Suppressor macrophage (primary cell): ENCODE results near the gene AUP1.
"Not testable (repeated sequence)": the region's sequence is repeated elsewhere in the genome, so short reads cannot be mapped to it uniquely, and the experiment has no call there.

ENCODE experiments used
- DNase-seq, 4 experiments: peaks; one replicate each; pipeline ENCODE4 v3.0.0-alpha.2; 2020 to 2022
- total RNA-seq, 17 experiments: gene quantifications; one replicate each; lab custom pipeline; 2026; ENCODE audit warnings: mixed read lengths in 6 of 17, inconsistent platforms in 3 of 17; lab: John Stamatoyannopoulos, UW

Gene AUP1, protein sequence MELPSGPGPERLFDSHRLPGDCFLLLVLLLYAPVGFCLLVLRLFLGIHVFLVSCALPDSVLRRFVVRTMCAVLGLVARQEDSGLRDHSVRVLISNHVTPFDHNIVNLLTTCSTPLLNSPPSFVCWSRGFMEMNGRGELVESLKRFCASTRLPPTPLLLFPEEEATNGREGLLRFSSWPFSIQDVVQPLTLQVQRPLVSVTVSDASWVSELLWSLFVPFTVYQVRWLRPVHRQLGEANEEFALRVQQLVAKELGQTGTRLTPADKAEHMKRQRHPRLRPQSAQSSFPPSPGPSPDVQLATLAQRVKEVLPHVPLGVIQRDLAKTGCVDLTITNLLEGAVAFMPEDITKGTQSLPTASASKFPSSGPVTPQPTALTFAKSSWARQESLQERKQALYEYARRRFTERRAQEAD
- 81.5 to 172 (median 118) reads per million in 17 experiments for total RNA-seq

DNA sequence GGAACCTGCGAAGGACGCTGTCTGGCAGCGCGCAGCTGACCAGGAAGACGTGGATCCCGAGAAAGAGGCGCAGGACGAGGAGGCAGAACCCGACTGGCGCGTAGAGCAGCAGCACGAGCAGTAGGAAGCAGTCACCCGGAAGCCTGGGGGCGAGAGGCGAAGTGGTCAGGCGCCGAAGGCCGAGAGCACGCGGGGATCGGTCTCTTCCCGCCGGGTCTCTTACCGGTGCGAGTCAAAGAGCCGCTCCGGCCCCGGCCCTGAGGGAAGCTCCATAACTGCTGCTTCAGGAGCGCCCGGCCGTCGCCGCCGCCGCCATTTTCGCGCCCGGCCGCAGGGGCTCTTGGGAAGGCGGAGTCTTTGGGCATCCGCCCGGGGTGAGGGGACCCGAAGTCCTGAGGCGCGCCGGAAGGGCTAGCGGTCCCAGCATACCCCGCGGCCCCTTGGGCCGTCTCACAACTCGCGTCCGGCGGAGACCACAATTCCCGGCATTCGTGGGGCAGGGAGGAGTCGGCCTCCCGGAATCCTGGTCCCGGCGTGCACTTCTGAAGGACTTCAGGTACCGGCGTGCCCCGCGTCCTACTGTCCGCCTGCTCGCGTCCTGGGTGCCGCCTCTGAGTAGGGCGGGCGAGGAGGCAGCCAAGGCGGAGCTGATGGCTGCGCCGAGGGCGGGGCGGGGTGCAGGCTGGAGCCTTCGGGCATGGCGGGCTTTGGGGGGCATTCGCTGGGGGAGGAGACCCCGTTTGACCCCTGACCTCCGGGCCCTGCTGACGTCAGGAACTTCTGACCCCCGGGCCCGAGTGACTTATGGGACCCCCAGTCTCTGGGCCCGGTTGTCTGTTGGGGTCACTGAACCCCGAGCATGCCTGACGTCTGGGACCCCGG lies at the start of gene AUP1, which contains the start of gene HTRA2:
TSS of gene AUP1 (minus strand) at position 350 of the 882 bp plus-strand sequence. CDS start at position 273, 77 bp downstream.
TSS of gene HTRA2 (plus strand) at position 577 of the 882 bp plus-strand sequence. CDS start at position 651, 74 bp downstream.
- peak; percentile 99 to 100 (median 100) for DNase-seq

GRCh38 chr2:74578408-74578807 lies 48.9 kb upstream of the AUP1 start:
- DNase-seq, result peak in 3 of 4 experiments; percentile 35 to 57 (median 46)

GRCh38 chr2:74577448-74577847 lies 47.9 kb upstream of the AUP1 start:
- peak; percentile 81 to 95 (median 90) for DNase-seq

DNA sequence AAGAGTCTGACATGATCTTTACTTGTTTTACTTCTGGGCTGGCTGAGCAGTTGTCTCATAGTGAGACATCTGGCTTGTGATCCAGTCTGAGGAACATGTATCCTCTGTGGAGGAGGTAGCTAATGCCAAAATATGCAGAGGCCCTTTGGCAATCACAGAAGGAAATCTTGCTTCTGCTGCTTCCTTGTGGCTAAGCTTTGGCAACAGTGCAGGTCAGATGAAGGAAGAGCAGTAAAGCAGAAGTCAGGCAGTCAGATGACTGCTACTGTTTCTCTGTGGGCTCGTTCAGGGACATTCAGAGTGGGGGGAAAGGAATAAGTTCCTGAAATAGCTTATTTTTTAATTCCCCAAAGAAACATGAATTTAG lies 47.3 kb upstream of the AUP1 start:
- peak; percentile 87 to 98 (median 92) for DNase-seq

DNA sequence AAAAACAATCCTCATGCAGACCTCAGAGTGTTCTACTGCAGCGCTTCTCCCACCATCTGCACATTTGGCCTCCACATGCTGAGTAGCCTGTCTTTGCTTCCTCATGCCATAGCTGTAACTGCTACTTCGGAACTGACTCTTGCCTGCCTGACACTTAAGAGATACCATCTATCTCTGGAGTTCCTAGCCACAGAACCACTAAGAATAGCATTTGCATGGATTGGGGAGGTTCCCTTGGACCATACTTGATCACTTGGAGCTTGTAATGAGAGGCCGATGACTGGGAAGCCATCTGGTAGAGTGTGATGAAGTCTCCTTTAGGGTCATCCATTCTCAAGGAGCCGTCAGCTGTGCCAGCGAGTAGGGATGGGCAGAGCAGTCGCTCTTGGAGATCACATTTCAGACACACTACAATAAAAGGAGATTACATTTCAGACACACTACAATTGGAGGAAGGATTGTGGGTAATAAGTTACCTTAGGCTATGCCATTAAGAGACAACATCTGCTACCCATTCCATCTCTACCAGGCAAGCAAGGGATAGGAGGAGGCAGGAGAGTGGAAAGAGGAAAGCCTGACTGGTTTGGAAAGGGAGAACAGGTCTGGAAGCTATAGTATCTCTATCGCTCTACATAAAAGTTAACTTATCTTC lies 46.8 kb upstream of the AUP1 start:
- DNase-seq, result peak; percentile 44 to 75 (median 60)

DNA sequence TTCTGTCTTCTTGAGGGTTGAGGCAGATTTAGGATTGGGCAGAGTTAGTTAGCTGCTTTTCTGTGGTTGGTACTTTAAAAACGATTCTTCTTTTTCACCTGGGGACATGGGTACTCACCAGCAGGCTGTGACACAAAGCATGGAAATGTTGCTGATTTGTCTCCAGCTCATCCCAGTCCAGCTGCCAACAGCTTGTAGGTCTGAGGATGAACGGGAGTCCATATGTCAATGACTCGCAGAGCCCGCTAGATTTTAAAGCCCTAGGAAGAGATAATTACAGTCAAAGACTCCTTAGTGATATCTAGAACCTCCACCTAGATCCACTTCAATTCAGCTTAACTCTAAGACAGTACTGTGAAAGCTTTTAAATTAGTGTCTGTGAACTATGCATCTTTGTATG lies 45.8 kb upstream of the AUP1 start:
- no peak for DNase-seq

- DNase-seq, result peak; percentile 63 to 87 (median 80)
Measured at GRCh38 chr2:74573747-74574562, 44.4 kb upstream of the AUP1 start.

- no peak for DNase-seq
Measured at GRCh38 chr2:74572178-74572925, 42.8 kb upstream of the AUP1 start.

GRCh38 chr2:74571058-74571457 lies 41.6 kb upstream of the AUP1 start:
- DNase-seq, result peak; percentile 56 to 83 (median 71)

DNA sequence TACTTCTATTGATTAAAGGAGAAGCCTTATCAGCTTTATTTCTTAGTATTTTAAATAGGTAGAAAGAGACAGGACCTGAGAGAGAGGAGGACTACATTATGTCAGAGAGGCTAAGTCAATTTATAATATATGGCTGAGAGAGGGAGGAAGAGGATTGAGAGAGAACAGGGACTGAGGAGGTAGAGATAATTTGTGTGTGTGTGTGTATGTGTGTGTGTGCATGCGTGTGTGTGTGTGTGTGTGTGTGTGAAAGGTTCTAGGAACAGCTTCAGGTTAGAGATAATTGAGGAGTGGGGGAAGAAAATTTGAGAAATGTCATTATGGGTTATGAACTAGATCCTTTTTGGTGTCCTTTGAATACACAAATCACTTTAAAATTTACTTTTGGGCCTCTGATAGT lies 40.2 kb upstream of the AUP1 start:
- no peak for DNase-seq

DNA sequence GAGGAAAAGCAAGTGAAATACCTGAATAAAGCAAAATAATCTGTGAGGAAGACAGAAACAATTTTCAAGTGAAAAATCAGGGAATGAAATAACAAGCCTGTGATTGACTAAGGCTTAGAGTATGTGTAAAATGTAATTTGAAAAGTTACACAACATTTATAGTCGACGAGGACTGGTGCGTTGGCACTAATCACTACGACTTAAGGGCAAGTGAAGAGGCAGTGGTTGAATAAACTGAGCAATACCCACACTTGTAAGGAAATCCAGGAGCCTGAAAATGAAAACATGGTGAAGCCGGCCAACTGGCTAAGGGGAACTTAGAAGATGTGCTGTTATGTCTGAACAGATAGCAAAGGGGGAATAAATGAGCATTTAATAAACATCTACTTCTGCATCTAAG lies 38.4 kb upstream of the AUP1 start:
- peak in 3 of 4 experiments; percentile 41 to 57 (median 42) for DNase-seq

DNA sequence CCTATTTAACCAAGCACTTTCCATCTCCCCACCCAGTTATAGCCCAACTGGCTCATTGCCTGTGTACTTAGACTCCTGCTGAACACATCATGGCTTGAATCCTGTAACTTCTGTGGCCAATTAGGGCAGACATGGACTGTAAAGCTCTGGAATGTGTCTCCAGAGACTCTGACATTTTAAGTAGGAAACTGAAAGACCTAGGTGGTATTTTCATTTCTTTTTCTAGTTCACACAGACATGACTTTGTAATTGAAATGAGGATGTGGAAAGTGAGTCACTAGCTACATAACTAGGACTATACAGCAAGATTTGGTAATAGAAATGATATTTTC lies 37.2 kb upstream of the AUP1 start:
- DNase-seq, result peak in 2 of 4 experiments; percentile 67 to 70

GRCh38 chr2:74566076-74566753 lies 36.7 kb upstream of the AUP1 start:
- no peak for DNase-seq

DNA sequence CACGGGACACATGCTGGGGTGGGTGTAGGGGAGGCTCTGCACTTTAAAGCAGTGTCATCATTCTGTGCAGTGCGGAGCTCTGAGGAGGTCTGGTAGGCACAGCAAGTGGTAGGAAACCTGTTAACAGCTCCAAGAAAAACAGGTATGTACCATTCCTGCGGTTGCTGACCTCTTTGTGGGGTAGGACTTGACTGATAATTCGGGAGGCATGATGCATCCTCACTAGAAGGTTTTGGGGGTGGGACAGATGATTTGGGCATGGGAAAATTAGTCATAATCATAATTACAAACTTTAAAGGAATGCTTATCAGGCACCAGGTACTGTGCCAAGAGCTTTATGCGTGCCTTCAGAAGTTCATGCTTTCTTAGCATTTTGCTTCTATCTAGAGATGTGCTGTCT lies 34.7 kb upstream of the AUP1 start:
- DNase-seq, result no peak

DNA sequence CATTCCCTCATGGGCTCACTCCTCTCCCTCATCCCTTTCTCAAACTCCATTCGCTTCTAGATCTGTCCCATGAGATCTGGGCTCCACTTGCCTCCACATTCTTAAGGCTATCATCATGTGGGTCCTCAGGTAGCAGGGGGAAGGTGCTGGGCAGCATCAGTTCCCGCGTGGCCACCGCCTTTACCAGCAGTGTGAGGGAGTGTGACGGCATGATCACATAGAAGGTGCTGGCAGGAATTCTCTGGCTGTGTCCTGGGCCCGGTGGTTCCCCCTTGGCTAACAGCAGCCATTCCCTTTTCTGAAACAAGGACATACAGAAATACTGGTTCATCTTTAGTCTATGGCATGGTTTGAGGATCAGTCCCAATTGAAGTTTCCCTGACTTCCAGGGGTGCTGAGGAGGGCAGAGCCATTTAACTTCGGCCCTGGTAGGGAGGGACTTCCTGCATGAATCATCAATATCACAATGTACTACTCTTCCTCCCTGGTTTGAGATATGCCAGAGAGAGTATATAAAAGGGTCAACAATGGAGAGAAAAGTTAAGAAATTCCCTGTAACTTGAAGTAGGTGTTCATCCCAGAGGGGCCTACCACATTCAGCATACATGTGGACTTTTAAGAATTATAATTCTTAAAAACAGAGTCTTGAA lies 32.7 kb upstream of the AUP1 start:
- no peak for DNase-seq

DNA sequence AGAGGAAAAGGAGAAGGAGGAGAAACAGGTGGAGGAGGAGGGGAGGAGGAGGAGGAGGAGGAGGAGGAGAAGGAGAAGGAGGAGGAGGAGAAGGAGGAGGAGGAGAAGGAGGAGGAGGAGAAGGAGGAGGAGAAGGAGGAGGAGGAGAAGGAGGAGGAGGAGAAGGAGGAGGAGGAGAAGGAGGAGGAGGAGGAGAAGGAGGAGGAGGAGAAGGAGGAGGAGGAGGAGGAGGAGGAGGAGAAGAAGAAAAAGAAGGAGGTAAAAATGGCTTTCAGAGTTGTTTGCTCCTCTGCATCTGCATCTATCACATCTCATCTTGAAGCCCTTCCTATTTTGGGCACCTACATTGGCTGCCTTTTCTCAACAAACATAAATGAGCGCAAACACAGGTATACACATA lies 31.5 kb upstream of the AUP1 start:
- not testable (repeated sequence) for DNase-seq

- DNase-seq, result peak in 1 of 4 experiments; percentile 25
Measured at GRCh38 chr2:74560591-74560990, 31.1 kb upstream of the AUP1 start.

DNA sequence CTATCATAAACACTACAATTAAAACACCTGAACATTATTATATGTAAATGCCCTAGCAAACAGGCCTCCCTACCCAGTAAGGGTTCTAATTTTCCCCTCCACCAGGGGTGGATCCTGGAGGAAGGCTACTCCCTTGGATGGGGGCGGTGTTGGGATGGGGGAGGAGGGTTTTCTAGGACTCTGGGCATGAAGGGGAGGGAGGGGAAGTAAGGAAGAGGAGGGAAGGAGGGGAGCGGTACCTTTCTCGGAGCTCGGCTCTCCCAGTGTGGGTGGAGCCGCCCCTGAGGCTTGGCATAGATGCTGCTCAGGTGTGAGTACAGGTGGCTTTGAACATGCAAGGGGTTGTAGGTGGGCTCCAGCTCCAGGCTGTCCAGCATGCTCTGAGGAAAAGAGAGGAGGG lies 30.4 kb upstream of the AUP1 start:
- no peak for DNase-seq

DNA sequence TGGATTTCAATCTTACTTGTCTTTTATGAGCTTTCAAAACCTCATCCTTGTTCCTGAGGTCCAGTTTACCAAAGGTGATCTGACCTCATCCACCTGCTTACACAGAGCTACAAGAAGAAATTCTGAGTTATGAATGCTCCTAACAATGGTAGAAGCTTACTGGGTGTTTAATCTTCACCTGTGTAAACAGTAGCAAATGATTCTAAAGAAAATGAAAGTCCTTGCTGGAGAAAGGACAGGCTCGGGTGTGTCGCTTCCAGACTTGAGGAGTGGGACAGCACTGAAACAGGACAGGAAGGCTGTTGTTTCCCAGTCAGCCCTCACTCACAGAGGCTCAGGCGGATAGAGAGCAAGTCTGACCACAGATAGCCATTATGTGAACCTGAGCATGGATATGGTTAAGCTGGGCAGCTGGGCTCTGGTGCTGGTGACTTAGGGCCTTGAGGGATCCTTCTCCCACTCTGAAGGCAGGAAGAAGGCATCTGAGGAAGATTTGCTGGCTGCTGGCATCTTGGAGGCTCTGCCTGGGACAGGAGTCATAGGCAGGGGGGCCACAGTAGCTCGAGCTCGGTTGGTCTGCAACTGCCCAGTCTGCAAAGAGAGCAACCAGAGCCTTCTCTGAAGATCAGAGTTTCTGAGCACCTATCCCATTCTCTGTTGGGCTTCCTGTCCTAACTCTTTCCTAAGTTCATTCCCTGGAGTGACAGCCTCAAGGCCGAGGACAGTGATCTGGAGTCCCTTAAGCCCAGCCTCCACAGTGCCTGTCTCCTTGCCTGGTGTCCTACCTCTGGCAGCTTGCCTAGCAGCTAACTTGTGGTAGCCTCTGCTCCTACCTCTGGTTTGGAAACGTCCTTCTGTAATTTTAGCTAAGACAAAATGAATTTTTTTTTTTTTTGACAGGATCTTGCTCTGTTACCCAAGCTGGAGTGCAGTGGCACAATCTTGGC lies 29.1 kb upstream of the AUP1 start:
- no peak for DNase-seq
